ENCODE data around the gene BIRC3.

DNA sequence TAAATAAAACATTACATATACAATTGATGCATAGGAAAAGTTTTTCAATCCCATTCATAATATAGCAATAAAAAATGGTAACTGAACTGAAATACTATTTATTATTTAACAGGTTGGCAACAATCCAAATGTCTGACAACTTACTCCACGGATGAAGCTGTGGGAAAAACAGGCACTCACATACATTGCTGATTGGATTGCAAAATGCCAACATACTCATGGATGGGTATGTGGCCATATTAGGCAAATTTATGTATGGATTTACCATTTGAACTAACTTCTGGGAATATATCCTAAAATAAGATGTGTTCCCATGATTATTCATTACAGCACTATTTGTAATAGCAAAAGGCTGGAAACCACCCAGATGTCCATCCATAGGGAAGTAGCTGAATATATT is 26.5 kb downstream of the BIRC3 start:
- TF ChIP-seq, protein P1, sequence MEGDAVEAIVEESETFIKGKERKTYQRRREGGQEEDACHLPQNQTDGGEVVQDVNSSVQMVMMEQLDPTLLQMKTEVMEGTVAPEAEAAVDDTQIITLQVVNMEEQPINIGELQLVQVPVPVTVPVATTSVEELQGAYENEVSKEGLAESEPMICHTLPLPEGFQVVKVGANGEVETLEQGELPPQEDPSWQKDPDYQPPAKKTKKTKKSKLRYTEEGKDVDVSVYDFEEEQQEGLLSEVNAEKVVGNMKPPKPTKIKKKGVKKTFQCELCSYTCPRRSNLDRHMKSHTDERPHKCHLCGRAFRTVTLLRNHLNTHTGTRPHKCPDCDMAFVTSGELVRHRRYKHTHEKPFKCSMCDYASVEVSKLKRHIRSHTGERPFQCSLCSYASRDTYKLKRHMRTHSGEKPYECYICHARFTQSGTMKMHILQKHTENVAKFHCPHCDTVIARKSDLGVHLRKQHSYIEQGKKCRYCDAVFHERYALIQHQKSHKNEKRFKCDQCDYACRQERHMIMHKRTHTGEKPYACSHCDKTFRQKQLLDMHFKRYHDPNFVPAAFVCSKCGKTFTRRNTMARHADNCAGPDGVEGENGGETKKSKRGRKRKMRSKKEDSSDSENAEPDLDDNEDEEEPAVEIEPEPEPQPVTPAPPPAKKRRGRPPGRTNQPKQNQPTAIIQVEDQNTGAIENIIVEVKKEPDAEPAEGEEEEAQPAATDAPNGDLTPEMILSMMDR (IDR thresholded peaks at IDR 0.05; ENCODE audit: poor library complexity), result no peak
- TF ChIP-seq EZH2 (IDR thresholded peaks at IDR 0.05; ENCODE audit: borderline replicate concordance) (no peak), EZH2phosphoT487 (IDR thresholded peaks at IDR 0.05; ENCODE audit: low read depth, severe bottlenecking, unreplicated experiment) (no peak)
